ENCODE results near the gene IFT81. TPM values are rescaled to one million over a fixed set of nuclear protein-coding genes. Genes with fewer than 3 reads are reported as not detected.

IFT81 gene
- total and polyA plus RNA-seq, 2 of the 13 experiments (the other 11 are each of a cell fraction or from before 2014, with no cell fraction given), result 4.2 to 13.0 TPM

- TF ChIP-seq XRCC5 (optimal IDR thresholded peaks at IDR 0.05; ENCODE audit: low read length), result no peak
- TF ChIP-seq SKI (IDR thresholded peaks at IDR 0.05; ENCODE audit: partially characterized antibody), result no peak
- TF ChIP-seq ZNF547 (CRISPR knock-in tag; IDR thresholded peaks at IDR 0.05), result no peak
- no peak for TF ChIP-seq GLI4 (CRISPR knock-in tag; IDR thresholded peaks at IDR 0.05; ENCODE audit: borderline replicate concordance)
- no peak for TF ChIP-seq ZFAT (CRISPR knock-in tag; conservative IDR thresholded peaks at IDR 0.05)
- TF ChIP-seq, protein P1, sequence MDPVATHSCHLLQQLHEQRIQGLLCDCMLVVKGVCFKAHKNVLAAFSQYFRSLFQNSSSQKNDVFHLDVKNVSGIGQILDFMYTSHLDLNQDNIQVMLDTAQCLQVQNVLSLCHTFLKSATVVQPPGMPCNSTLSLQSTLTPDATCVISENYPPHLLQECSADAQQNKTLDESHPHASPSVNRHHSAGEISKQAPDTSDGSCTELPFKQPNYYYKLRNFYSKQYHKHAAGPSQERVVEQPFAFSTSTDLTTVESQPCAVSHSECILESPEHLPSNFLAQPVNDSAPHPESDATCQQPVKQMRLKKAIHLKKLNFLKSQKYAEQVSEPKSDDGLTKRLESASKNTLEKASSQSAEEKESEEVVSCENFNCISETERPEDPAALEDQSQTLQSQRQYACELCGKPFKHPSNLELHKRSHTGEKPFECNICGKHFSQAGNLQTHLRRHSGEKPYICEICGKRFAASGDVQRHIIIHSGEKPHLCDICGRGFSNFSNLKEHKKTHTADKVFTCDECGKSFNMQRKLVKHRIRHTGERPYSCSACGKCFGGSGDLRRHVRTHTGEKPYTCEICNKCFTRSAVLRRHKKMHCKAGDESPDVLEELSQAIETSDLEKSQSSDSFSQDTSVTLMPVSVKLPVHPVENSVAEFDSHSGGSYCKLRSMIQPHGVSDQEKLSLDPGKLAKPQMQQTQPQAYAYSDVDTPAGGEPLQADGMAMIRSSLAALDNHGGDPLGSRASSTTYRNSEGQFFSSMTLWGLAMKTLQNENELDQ (CRISPR knock-in tag; IDR thresholded peaks at IDR 0.05; ENCODE audit: borderline replicate concordance), result no peak
- 0 out of 2 replicates have a peak, but pooled peaks have one; percentile 35 for TF ChIP-seq ZNF142 (CRISPR knock-in tag; IDR thresholded peaks at IDR 0.05)
- no peak for TF ChIP-seq ZMYM2 (CRISPR knock-in tag; IDR thresholded peaks at IDR 0.05)
- TF ChIP-seq, protein P2, sequence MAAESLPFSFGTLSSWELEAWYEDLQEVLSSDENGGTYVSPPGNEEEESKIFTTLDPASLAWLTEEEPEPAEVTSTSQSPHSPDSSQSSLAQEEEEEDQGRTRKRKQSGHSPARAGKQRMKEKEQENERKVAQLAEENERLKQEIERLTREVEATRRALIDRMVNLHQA (CRISPR knock-in tag; IDR thresholded peaks at IDR 0.05), result no peak
- no peak for TF ChIP-seq ZNF552 (CRISPR knock-in tag; IDR thresholded peaks at IDR 0.05; ENCODE audit: borderline replicate concordance)
- TF ChIP-seq ZNF83 (CRISPR knock-in tag; IDR thresholded peaks at IDR 0.05; ENCODE audit: borderline replicate concordance), result no peak
- TF ChIP-seq ZFP90 (CRISPR knock-in tag; IDR thresholded peaks at IDR 0.05; ENCODE audit: borderline replicate concordance), result peak; percentile 45; the same call in 1 of the 2 replicates
- TF ChIP-seq ZNF749 (CRISPR knock-in tag; IDR thresholded peaks at IDR 0.05; ENCODE audit: borderline replicate concordance), result no peak
- no peak for TF ChIP-seq ZFP82 (CRISPR knock-in tag; IDR thresholded peaks at IDR 0.05; ENCODE audit: borderline replicate concordance)
- 0 out of 2 replicates have a peak, but pooled peaks have one; percentile 4 for TF ChIP-seq HOXA5 (CRISPR knock-in tag; IDR thresholded peaks at IDR 0.05)
- TF ChIP-seq NFIB (CRISPR knock-in tag; IDR thresholded peaks at IDR 0.05; ENCODE audit: borderline replicate concordance), result no peak
Observed at GRCh38 chr12:110108309-110109036, 15.7 kb upstream of the IFT81 start (continued).

Data from HepG2 (cell line).